Sigmoid colon (tissue), 4 donors: Measurements from ENCODE around the gene CTTN.

Experiments
- CTCF ChIP-seq, 4 experiments: fragments of 450-650 bp in 3 of 4; fragments of 200-600 bp in 1 of 4; IDR thresholded peaks; one replicate each; pipeline ENCODE4 v1.5.1; 2016 to 2019; ENCODE audit warnings: antibody characterized with exemption in 4 of 4, mild to moderate bottlenecking in 3 of 4, moderate library complexity in 2 of 4
- EP300 ChIP-seq, 4 donors: sonication (generic); formaldehyde crosslinking; IDR thresholded peaks; one replicate each; pipeline ENCODE4 v1.6.1; 2017; ENCODE audit warnings: antibody characterized with exemption in 4 of 4
- POLR2A ChIP-seq, 2 donors: fragments of 450-650 bp; IDR thresholded peaks; one replicate each; pipeline ENCODE4 v1.6.1; 2016; ENCODE audit warnings: antibody characterized with exemption in 2 of 2, mild to moderate bottlenecking in 2 of 2, moderate library complexity in 2 of 2
- POLR2AphosphoS5 ChIP-seq, 4 donors: sonication (generic); formaldehyde crosslinking; IDR thresholded peaks; one replicate each; pipeline ENCODE4 v1.6.1; 2017; ENCODE audit warnings: antibody characterized with exemption in 4 of 4

DNA sequence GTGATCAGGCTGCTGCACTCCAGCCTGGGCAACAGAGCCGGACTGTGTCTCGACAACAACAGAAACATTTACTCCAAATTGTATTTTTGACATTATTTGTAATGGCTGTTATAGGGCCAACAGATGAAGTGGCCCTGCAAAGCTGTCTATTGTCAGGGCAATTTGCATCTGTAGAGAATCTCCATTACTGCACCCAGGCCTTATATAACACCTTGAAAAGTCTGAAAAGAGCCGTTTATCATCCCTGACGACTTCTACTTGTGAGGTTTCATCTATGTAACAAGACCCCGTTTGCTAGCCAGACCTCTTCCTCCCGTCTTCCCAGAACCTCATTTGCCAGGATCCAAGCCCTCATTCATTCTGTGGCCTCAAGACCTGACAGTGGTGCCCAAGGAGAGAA, 9.1 kb upstream of the CTTN start:
- TF ChIP-seq POLR2AphosphoS5 (IDR thresholded peaks at IDR 0.05): no peak
- TF ChIP-seq CTCF (IDR thresholded peaks at IDR 0.05): no peak
- no peak for TF ChIP-seq EP300 (IDR thresholded peaks at IDR 0.05)
- TF ChIP-seq POLR2A (IDR thresholded peaks at IDR 0.05): no peak
